CD4-positive, alpha-beta memory T cell (primary cell): Measurements from ENCODE around the gene TBRG4. TPM values are rescaled to one million over a fixed set of nuclear protein-coding genes. Genes with fewer than 3 reads are reported as not detected.

ENCODE experiments used
- CTCF ChIA-PET: fragments of 350-600 bp; sonication (Branson Sonifier 250); formaldehyde crosslinking; loops from one replicate; lab custom pipeline; 2021; ENCODE audit warnings: inconsistent platforms; ENCODE audit not compliant: partially characterized antibody; lab: Charles Lee
- POLR2A ChIA-PET: fragments of 350-600 bp; sonication (Branson Sonifier 250); formaldehyde crosslinking; loops from one replicate; lab custom pipeline; 2021; ENCODE audit not compliant: partially characterized antibody; lab: Charles Lee
- DNase-seq, 5 donors: peaks; one replicate each; pipeline versions ENCODE4 v3.0.0 to v3.0.0-alpha.2; 2020 to 2022; ENCODE audit warnings: mixed read lengths in 1 of 5
- H3K27ac ChIP-seq: one replicate; pipeline ENCODE4 v1.7.0; 2013; ENCODE audit warnings: low read depth, low read length
- H3K27me3 ChIP-seq: 2 replicates; pipeline ENCODE4 v1.7.0; 2013; ENCODE audit warnings: mild to moderate bottlenecking, low read length, moderate library complexity; ENCODE audit not compliant: insufficient read depth
- H3K36me3 ChIP-seq: 2 replicates; pipeline ENCODE4 v1.7.0; 2013; ENCODE audit warnings: mild to moderate bottlenecking, low read length, moderate library complexity; ENCODE audit not compliant: insufficient read depth
- H3K4me1 ChIP-seq: 2 replicates; pipeline ENCODE4 v1.7.0; 2013; ENCODE audit warnings: mild to moderate bottlenecking, low read length, moderate library complexity; ENCODE audit not compliant: insufficient read depth
- H3K4me3 ChIP-seq, 2 donors: one replicate each; pipeline ENCODE4 v1.7.0; 2013; ENCODE audit warnings: low read length in 2 of 2, mild to moderate bottlenecking in 1 of 2
- H3K9me3 ChIP-seq, 2 donors: one replicate each; pipeline ENCODE4 v1.7.0; 2013; ENCODE audit warnings: low read length in 2 of 2, control low read depth in 1 of 2; ENCODE audit not compliant: control insufficient read depth in 1 of 2
- H3K27ac Mint-ChIP-seq, 7 donors: one replicate each; pipeline ENCODE4 v1.8.0; 2020 to 2021; ENCODE audit warnings: mixed read lengths in 7 of 7, mild to moderate bottlenecking in 6 of 7, inconsistent platforms in 3 of 7, moderate library complexity in 3 of 7
- H3K27me3 Mint-ChIP-seq, 2 donors: one replicate each; pipeline ENCODE4 v1.8.0; 2020 to 2021; ENCODE audit warnings: mixed read lengths in 2 of 2
- H3K36me3 Mint-ChIP-seq, 2 donors: one replicate each; pipeline ENCODE4 v1.8.0; 2020 to 2021; ENCODE audit warnings: mixed read lengths in 2 of 2, inconsistent platforms in 1 of 2, mild to moderate bottlenecking in 1 of 2
- H3K4me1 Mint-ChIP-seq, 4 donors: one replicate each; pipeline ENCODE4 v1.8.0; 2020 to 2021; ENCODE audit warnings: mixed read lengths in 4 of 4, mild to moderate bottlenecking in 1 of 4
- H3K4me3 Mint-ChIP-seq, 8 donors: one replicate each; pipeline ENCODE4 v1.8.0; 2020 to 2021; ENCODE audit warnings: mixed read lengths in 8 of 8, mild to moderate bottlenecking in 7 of 8, moderate library complexity in 6 of 8, inconsistent platforms in 3 of 8
- H3K9me3 Mint-ChIP-seq, 8 donors: one replicate each; pipeline ENCODE4 v1.8.0; 2020 to 2021; ENCODE audit warnings: mixed read lengths in 8 of 8, mild to moderate bottlenecking in 5 of 8, inconsistent platforms in 3 of 8, moderate library complexity in 1 of 8
- intact Hi-C: fragments of 100-400 bp; cut with micrococcal nuclease; formaldehyde crosslinking; loops from one replicate; pipeline ENCODE4 v1.15.1; 2023
- polyA plus RNA-seq, 2 donors: library from polyadenylated mRNA; unstranded; fragments of 300-500 nt; fragmentation: Illumina TruSeq; gene quantifications; one replicate each; pipeline ENCODE4 v1.2.3, GENCODE V29; 2021
- total RNA-seq, 2 experiments: library from RNA; stranded (reverse); gene quantifications; one replicate each; pipeline ENCODE4 v1.2.3, GENCODE V29; 2021

TBRG4 gene
- total and polyA plus RNA-seq, 4 experiments from 2014 or later, result 48.5 to 129 (median 84.3) TPM

GRCh38 chr7:45106820-45107219, 4.7 kb downstream of the TBRG4 start:
- peaks cover 45% of the 10 kb centered on the region for H3K4me1 ChIP-seq
- Mint-ChIP-seq H3K27ac (peak overlapping the region in 2 of 7 donors; percentile 23 to 36), H3K36me3 (peaks cover 36 to 70% of the 10 kb centered on the region in 2 donors), H3K4me1 (peaks cover 25 to 57% (median 37%) of the 10 kb centered on the region in 4 donors), H3K27me3 (peaks cover 0 to 1% of the 10 kb centered on the region in 2 donors), H3K9me3 (peaks cover 0 to 4% (median 0%) of the 10 kb centered on the region in 8 donors), H3K4me3 (peak overlapping the region in 2 of 8 donors; percentile 57 to 72)
- H3K27me3 ChIP-seq, result no peaks in the 10 kb centered on the region
- H3K4me3 ChIP-seq, result no peak overlapping the region
- H3K36me3 ChIP-seq, result peaks cover 76% of the 10 kb centered on the region
- DNase-seq, result no peak
- ChIA-PET CTCF (no interaction called here), POLR2A (no interaction called here)
- peak overlapping the region; percentile 2 for H3K27ac ChIP-seq
- no peaks in the 10 kb centered on the region for H3K9me3 ChIP-seq
- intact Hi-C loops, result no loop called here

DNA sequence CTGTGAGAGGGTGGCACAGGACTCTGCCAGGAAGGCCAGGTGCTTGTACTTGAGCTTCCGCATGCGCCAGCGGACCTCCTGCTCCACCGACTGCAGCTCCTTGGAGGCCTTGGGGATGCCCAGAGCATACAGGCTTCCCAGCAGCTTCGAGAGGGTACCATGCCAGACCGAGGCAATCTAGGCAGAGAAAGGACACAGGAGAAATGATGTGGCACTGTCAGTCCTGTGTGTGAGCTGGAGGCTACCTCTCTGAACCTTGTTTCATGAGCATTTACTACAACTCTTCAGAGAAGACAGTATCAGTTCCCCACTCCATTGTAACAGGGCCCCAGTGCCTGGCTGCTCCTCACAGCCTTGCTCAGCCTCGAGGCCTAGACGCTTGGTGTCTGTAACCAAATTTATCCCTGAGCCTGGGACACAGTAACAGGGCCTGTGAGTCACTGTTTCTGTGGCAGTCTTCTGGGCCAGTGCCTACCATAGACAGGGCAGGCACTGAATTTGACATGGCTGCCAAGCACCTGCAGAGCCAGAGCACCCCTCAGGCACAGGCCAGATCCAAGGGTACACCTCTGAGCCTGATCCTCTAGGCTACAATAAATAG, 5.8 kb downstream of the TBRG4 start:
- Mint-ChIP-seq H3K27ac (no peak overlapping the region), H3K9me3 (no peaks in the 10 kb centered on the region), H3K4me1 (peaks cover 20 to 47% (median 30%) of the 10 kb centered on the region in 4 donors), H3K27me3 (no peaks in the 10 kb centered on the region), H3K4me3 (no peak overlapping the region), H3K36me3 (peaks cover 40 to 69% of the 10 kb centered on the region in 2 donors)
- Histone ChIP-seq H3K9me3 (no peaks in the 10 kb centered on the region), H3K27ac (no peak overlapping the region), H3K27me3 (no peaks in the 10 kb centered on the region), H3K4me3 (no peak overlapping the region), H3K36me3 (peaks cover 87% of the 10 kb centered on the region), H3K4me1 (peaks cover 43% of the 10 kb centered on the region)
- DNase-seq, result no peak
- intact Hi-C loops, result no loop called here
- ChIA-PET POLR2A (no interaction called here), CTCF (interaction anchor here (1.4 kb wide), 1 partner anchor 30 kb away, joined by 5 read pairs; no protein-coding TSS in a partner anchor)

DNA sequence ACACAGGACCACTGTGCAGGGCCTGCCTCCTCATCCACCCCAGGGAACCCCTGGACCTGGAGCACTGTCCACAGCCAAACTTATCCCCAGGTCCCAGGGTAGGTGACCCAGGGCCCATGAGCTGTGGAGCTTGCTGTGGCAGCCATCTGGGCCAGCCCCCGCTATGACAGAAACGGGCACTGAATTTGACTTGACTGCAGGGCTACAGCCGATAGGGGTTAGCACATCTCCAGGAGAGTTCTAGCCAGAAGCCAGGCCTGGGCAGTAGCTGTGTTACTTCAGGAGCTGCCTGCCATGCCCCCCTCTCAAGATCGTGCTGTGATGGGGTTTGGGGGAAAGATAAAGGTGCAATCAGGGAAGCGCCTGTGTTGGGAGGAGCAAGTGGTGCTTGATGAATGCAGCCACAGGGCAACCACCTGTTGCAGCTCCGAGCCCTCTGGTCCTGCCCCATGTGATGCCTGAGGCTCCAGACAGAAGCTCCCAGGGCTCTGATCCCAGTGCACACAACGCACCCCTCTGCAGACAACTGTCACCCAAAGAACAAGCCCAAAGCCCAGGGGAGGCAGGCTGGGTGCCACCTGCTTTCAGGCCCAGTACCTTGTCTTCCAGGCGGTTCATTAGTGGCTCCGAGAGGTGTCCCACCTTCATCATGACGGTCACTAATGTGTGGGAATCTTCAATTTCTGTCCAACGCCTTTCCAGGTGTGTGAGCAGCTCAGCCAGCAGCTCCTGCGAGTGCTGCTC, 6.5 kb downstream of the TBRG4 start:
- peaks cover 94% of the 10 kb centered on the region for H3K36me3 ChIP-seq
- no peak overlapping the region for H3K27ac ChIP-seq
- POLR2A ChIA-PET, result interaction anchor here (0.8 to 1.3 kb wide), 3 partner anchors 18 to 78 kb away, joined by 3 to 4 read pairs (median 3); no protein-coding TSS in a partner anchor
- Mint-ChIP-seq H3K4me3 (no peak overlapping the region), H3K9me3 (no peaks in the 10 kb centered on the region), H3K27ac (no peak overlapping the region), H3K4me1 (peaks cover 16 to 40% (median 24%) of the 10 kb centered on the region in 4 donors), H3K36me3 (peaks cover 40 to 70% of the 10 kb centered on the region in 2 donors), H3K27me3 (no peaks in the 10 kb centered on the region)
- no peak for DNase-seq
- H3K4me3 ChIP-seq, result no peak overlapping the region
- CTCF ChIA-PET, result interaction anchor here (0.8 to 1.4 kb wide), 2 partner anchors 31 to 132 kb away, joined by 3 to 5 read pairs; no protein-coding TSS in a partner anchor
- no peaks in the 10 kb centered on the region for H3K27me3 ChIP-seq
- H3K4me1 ChIP-seq, result peaks cover 36% of the 10 kb centered on the region
- intact Hi-C loops, result no loop called here
- no peaks in the 10 kb centered on the region for H3K9me3 ChIP-seq

GRCh38 chr7:45103958-45104843, 7.3 kb downstream of the TBRG4 start:
- Histone ChIP-seq H3K9me3 (no peaks in the 10 kb centered on the region), H3K27ac (no peak overlapping the region), H3K4me1 (peaks cover 28% of the 10 kb centered on the region), H3K27me3 (no peaks in the 10 kb centered on the region), H3K4me3 (no peak overlapping the region), H3K36me3 (peaks cover 100% of the 10 kb centered on the region)
- peaks cover 43 to 75% of the 10 kb centered on the region in 2 donors for H3K36me3 Mint-ChIP-seq
- peak overlapping the region in 1 of 7 donors; percentile 15 for H3K27ac Mint-ChIP-seq
- intact Hi-C loops, result no loop called here
- H3K9me3 Mint-ChIP-seq, result no peaks in the 10 kb centered on the region
- CTCF ChIA-PET, result interaction anchor here (0.5 to 1.4 kb wide), 3 partner anchors 31 to 131 kb away, joined by 3 to 5 read pairs (median 4); no protein-coding TSS in a partner anchor
- POLR2A ChIA-PET, result interaction anchor here (0.8 to 1.3 kb wide), 4 partner anchors 17 to 125 kb away, joined by 3 to 4 read pairs (median 3); partner anchors contain the start of gene MYO1G
- H3K4me3 Mint-ChIP-seq, result no peak overlapping the region
- no peaks in the 10 kb centered on the region for H3K27me3 Mint-ChIP-seq
- peaks cover 14 to 36% (median 21%) of the 10 kb centered on the region in 4 donors for H3K4me1 Mint-ChIP-seq
- no peak for DNase-seq

GRCh38 chr7:45102785-45103712, 8.4 kb downstream of the TBRG4 start:
- H3K9me3 Mint-ChIP-seq, result no peaks in the 10 kb centered on the region
- ChIA-PET CTCF (interaction anchor here (0.5 kb wide), 1 partner anchor 69 kb away, joined by 4 read pairs; no protein-coding TSS in a partner anchor), POLR2A (interaction anchor here (1.3 to 1.4 kb wide), 2 partner anchors 9 to 124 kb away, joined by 3 read pairs; partner anchors contain the start of genes MYO1G and TBRG4)
- H3K27ac Mint-ChIP-seq, result peak overlapping the region in 1 of 7 donors; percentile 15
- no peak for DNase-seq
- peaks cover 17% of the 10 kb centered on the region for H3K4me1 ChIP-seq
- H3K4me3 ChIP-seq, result no peak overlapping the region
- no peak overlapping the region for H3K27ac ChIP-seq
- H3K4me3 Mint-ChIP-seq, result no peak overlapping the region
- intact Hi-C loops, result no loop called here
- H3K36me3 ChIP-seq, result peaks cover 91% of the 10 kb centered on the region
- peaks cover 9 to 25% (median 11%) of the 10 kb centered on the region in 4 donors for H3K4me1 Mint-ChIP-seq
- H3K36me3 Mint-ChIP-seq, result peaks cover 34 to 69% of the 10 kb centered on the region in 2 donors
- no peaks in the 10 kb centered on the region for H3K27me3 Mint-ChIP-seq
- H3K9me3 ChIP-seq, result no peaks in the 10 kb centered on the region
- H3K27me3 ChIP-seq, result no peaks in the 10 kb centered on the region

DNA sequence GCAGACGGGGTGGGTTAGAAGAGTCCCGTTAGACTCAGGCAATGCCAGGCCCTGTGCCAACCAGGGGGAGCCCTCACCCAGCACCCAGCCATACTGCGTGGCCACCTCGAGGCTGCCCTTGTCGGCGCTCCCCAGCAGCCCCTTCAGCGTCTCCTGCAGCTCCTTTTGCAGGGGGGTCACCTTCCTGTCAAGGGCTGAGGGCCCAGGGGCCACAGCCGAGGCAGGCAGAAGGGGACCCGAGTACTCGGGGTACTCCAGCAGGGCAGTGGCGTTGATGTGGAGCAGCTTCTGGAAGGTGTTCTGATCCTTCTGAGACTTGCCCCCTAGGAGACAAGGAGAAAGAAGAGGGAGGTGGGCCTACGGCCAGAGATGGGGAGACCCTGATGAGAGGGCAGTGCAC, 9.7 kb downstream of the TBRG4 start:
- Histone ChIP-seq H3K9me3 (no peaks in the 10 kb centered on the region), H3K27me3 (no peaks in the 10 kb centered on the region), H3K4me1 (peaks cover 4% of the 10 kb centered on the region), H3K27ac (no peak overlapping the region), H3K36me3 (peaks cover 78% of the 10 kb centered on the region), H3K4me3 (no peak overlapping the region)
- Mint-ChIP-seq H3K27me3 (no peaks in the 10 kb centered on the region), H3K27ac (peak overlapping the region in 1 of 7 donors; percentile 23), H3K9me3 (no peaks in the 10 kb centered on the region), H3K4me3 (no peak overlapping the region), H3K36me3 (peaks cover 26 to 64% of the 10 kb centered on the region in 2 donors), H3K4me1 (peaks cover 0 to 12% (median under 1%) of the 10 kb centered on the region in 4 donors)
- no peak for DNase-seq
- intact Hi-C loops, result no loop called here
- ChIA-PET POLR2A (interaction anchor here (1.4 kb wide), 1 partner anchor 10 kb away, joined by 3 read pairs; the partner anchor contains the start of gene TBRG4), CTCF (no interaction called here)
